ENCODE results near the gene CCDC178. TPM values are rescaled to one million over a fixed set of nuclear protein-coding genes. Genes with fewer than 3 reads are reported as not detected.
"Not testable (repeated sequence)": the region's sequence is repeated elsewhere in the genome, so short reads cannot be mapped to it uniquely, and the experiment has no call there.

The CCDC178 gene
- total RNA-seq, 1 donor from 2014 or later, result 0.51 TPM

GRCh38 chr18:33212363-33212762 lies 228.2 kb downstream of the CCDC178 start:
- no peak for DNase-seq (ENCODE audit: low read depth in 2 of 2)

- peak; percentile 2 to 32 for DNase-seq (ENCODE audit: low read depth in 2 of 2)
These were observed 229.8 kb downstream of the CCDC178 start for GRCh38 chr18:33210575-33211189.

- DNase-seq (ENCODE audit: low read depth in 2 of 2), result no peak
These were observed 234.7 kb downstream of the CCDC178 start for GRCh38 chr18:33205777-33206176.

DNA sequence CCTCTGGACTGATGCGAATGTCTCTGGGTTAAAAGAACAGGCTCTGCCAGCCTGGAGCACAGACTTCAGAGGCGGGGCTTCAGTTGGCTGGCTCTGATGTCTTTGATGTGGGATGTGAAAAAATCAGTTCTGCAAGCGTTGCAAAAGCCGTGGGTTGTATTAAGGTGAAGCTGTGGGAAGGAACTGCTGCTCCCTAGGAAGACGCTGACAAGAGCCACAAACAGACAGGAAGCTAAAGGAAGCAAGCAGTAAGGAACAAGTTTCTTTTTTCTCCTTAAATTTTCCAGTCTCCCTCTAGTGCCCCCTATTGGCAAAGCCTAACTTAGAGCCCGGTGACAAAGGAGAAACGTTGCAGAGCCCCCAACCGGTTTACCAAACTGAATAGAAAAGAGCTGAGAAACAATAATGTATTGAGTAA lies 239.0 kb downstream of the CCDC178 start:
- peak in 1 of 2 donors; percentile 42 for DNase-seq (ENCODE audit: low read depth in 2 of 2)

DNA sequence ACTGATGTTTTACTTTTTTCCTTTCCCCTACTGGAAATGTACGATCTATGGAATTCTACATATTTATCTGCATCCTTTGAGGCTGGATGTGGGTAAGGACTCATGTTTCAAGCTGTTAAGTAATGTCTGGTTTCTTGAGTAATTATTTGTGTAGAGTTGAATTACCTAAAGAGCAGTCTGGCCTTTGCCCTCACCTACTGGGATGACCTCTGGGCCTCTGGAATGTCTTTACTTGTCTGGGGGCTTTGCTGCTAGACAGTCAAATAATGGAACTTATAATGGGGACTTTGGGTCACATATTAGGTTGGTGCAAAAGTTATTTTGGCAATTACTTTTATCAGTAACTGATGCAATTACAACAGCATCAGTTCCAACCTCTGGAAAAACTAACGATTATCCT lies 244.7 kb downstream of the CCDC178 start:
- DNase-seq (ENCODE audit: low read depth in 2 of 2), result no peak

DNA sequence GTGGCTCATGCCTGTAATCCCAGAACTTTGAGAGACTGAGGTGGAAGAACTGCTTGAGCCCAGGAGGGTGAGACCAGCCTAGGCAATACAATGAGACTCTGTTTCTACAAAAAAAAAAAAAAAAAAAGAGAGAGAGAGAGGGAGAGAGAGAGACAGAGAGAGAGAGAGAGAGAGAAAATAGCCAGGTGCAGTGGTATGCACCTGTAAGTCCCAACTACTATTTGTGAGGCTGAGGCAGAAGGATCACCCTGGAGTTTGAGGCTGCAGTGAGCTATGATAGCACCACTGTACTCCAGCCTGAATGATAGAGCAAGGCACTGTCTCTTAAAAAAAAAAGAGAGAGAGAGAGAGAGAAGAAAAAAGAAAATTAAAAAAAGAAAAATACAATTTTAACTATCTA lies 245.7 kb downstream of the CCDC178 start:
- DNase-seq (ENCODE audit: low read depth in 2 of 2), result no peak

DNA sequence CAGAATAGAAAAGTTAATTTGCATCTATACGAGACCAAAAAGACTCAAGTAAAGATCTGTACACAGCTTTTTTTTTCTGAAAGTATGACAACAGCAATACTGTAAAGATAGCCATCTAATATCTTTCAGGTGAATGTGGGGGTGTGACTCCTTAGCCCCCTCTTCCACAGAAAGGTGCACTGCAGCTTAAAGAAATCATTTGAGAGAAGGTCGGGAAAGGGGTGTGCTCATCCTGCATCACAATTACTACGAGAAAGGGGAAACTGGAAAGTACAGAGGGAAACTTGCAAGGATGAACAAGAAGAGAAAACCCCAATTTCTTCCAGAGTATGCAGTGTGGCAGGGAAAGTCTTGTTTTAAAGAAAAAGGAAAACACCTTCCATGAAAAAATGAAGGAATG lies 255.6 kb downstream of the CCDC178 start:
- peak in 1 of 2 donors; percentile 1 for DNase-seq (ENCODE audit: low read depth in 2 of 2)

GRCh38 chr18:33184175-33184574 lies 256.3 kb downstream of the CCDC178 start:
- peak in 1 of 2 donors; percentile 77 for DNase-seq (ENCODE audit: low read depth in 2 of 2)

GRCh38 chr18:33183136-33183535 lies 257.4 kb downstream of the CCDC178 start:
- no peak for DNase-seq (ENCODE audit: low read depth in 2 of 2)

DNA sequence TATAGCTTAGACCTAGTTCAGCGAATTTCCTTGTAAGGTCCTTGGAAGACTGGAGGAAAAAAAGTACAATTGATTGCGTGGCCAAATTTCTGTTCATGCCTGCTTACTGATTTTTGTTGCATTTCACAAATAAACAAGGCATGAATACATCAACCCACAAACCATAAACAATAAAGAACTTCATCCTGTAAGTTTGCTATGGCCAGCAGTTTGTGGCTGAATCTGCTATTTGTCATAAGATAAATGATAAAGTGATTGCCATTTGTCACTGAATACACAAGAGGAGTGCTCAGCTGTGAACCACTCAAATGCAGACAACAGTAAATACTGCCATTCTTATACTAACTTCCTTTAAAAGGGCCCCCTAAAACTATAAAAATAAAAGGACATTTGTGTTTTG lies 259.5 kb downstream of the CCDC178 start:
- no peak for DNase-seq (ENCODE audit: low read depth in 2 of 2)

- no peak for DNase-seq (ENCODE audit: low read depth in 2 of 2)
These were observed 271.3 kb downstream of the CCDC178 start for GRCh38 chr18:33169218-33169617.

- DNase-seq (ENCODE audit: low read depth in 2 of 2), result not testable (repeated sequence)
These were observed 276.4 kb downstream of the CCDC178 start for GRCh38 chr18:33164121-33164520.

GRCh38 chr18:33161131-33161530 lies 279.4 kb downstream of the CCDC178 start:
- DNase-seq (ENCODE audit: low read depth in 2 of 2), result no peak

GRCh38 chr18:33159151-33159550 lies 281.4 kb downstream of the CCDC178 start:
- no peak for DNase-seq (ENCODE audit: low read depth in 2 of 2)

GRCh38 chr18:33157893-33158292 lies 282.6 kb downstream of the CCDC178 start:
- DNase-seq (ENCODE audit: low read depth in 2 of 2), result no peak

- DNase-seq (ENCODE audit: low read depth in 2 of 2), result no peak
These were observed 283.5 kb downstream of the CCDC178 start for GRCh38 chr18:33156906-33157470.

GRCh38 chr18:33154049-33154448 lies 286.5 kb downstream of the CCDC178 start:
- DNase-seq (ENCODE audit: low read depth in 2 of 2), result no peak

DNA sequence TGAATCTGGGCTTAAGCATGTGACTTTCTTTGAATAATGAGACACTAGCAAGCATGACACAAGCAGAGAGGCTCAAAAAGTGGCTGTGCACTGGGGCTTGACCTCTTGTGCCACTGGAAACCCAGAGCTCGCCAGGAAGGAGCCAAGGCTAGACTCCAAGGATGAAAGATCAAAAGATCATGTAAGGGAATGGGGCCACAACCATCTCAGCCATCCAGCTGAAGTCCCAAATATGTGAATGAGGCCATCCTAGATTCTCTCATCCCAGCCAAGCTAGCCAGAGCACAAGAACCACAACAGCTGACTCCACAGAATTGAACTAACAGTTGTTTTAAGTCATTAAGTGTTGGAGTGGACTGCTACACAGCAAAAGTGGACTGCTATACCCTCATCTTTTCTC lies 288.1 kb downstream of the CCDC178 start:
- DNase-seq (ENCODE audit: low read depth in 2 of 2), result no peak

GRCh38 chr18:33147811-33148210 lies 292.7 kb downstream of the CCDC178 start:
- DNase-seq (ENCODE audit: low read depth in 2 of 2), result not testable (repeated sequence)

- no peak for DNase-seq (ENCODE audit: low read depth in 2 of 2)
These were observed 294.5 kb downstream of the CCDC178 start for GRCh38 chr18:33146014-33146413.

DNA sequence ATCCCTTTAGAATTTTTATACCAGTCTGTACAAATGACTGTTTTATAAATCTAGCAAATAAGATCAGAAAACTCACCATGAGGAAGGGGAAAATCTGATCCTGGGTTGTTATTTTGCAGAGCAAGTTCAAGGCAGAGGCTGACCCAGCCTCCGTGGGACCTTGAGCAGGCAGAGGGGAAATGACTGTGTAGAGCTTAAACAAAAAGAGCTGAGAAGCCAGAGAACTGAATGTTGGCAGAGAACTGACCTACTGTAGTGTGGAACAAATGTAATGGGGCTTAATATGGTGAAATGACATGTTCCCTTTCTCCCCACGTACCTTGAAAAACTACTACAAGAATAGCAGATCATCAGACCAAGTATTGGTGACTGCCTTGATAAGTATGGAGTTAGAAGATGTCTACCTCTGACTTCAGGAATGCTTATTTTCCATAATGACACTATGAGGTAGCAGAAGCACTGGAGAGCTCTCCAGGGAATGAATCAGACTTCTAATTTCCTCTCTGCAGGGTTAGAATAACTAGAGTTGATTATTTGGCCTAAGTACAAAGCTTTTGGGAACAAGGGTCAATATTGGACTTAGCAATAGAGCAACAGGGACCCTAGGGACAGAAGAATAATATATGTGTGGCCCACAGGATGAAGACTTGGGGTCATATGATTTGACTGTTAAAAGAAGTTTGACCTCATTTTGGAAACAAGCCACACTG lies 304.4 kb downstream of the CCDC178 start:
- DNase-seq (ENCODE audit: low read depth in 2 of 2), result peak in 1 of 2 donors; percentile 81

DNA sequence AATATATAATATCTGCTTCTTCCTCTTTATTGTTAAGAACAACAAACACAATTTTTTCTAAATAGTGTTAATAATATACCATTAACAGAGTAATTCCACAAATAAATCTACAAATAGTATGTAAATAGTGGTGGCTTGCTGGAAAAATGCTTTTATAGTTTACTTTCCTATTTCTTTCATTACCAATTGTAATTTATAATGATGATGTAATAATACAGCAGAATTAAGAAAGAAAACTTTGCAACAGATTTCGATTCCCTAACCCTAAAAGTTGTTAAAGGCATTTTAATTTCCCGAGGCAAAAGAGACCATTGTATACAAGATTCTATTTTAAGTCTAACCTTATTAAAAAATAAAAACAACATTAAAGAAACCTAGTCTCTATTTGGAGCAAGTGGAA lies 307.9 kb downstream of the CCDC178 start:
- no peak for DNase-seq (ENCODE audit: low read depth in 2 of 2)

GRCh38 chr18:33128581-33128980 lies 311.9 kb downstream of the CCDC178 start:
- peak in 1 of 2 donors; percentile 8 for DNase-seq (ENCODE audit: low read depth in 2 of 2)
